Measurements from ENCODE around the gene TIPARP.

The TIPARP gene

GRCh38 chr3:156680243-156680914 is 6.0 kb downstream of the TIPARP start:
- H3K27ac ChIP-seq, result no peak overlapping the region
- no peak for TF ChIP-seq CTCF (IDR thresholded peaks at IDR 0.05)
- no peak for TF ChIP-seq ZFX (IDR thresholded peaks at IDR 0.05; ENCODE audit: borderline replicate concordance)

GRCh38 chr3:156681002-156681401 is 6.6 kb downstream of the TIPARP start:
- H3K27ac ChIP-seq, result no peak overlapping the region
- no peak for TF ChIP-seq CTCF (IDR thresholded peaks at IDR 0.05)
- no peak for TF ChIP-seq ZFX (IDR thresholded peaks at IDR 0.05; ENCODE audit: borderline replicate concordance)

- H3K27ac ChIP-seq, result no peak overlapping the region
- TF ChIP-seq ZFX (IDR thresholded peaks at IDR 0.05; ENCODE audit: borderline replicate concordance) (no peak), CTCF (IDR thresholded peaks at IDR 0.05) (no peak)
Observed at GRCh38 chr3:156682501-156682900, 8.1 kb downstream of the TIPARP start.

- no peak overlapping the region for H3K27ac ChIP-seq
- TF ChIP-seq ZFX (IDR thresholded peaks at IDR 0.05; ENCODE audit: borderline replicate concordance) (no peak), CTCF (IDR thresholded peaks at IDR 0.05) (no peak)
Observed at GRCh38 chr3:156682963-156683362, 8.6 kb downstream of the TIPARP start.

- H3K27ac ChIP-seq, result no peak overlapping the region
- TF ChIP-seq CTCF (IDR thresholded peaks at IDR 0.05) (no peak), ZFX (IDR thresholded peaks at IDR 0.05; ENCODE audit: borderline replicate concordance) (no peak)
Observed at GRCh38 chr3:156685198-156685597, 10.8 kb downstream of the TIPARP start.

GRCh38 chr3:156685752-156686151 is 11.4 kb downstream of the TIPARP start:
- no peak for TF ChIP-seq ZFX (IDR thresholded peaks at IDR 0.05; ENCODE audit: borderline replicate concordance)
- TF ChIP-seq CTCF (IDR thresholded peaks at IDR 0.05), result no peak
- no peak overlapping the region for H3K27ac ChIP-seq

GRCh38 chr3:156687023-156687422 is 12.6 kb downstream of the TIPARP start:
- no peak overlapping the region for H3K27ac ChIP-seq
- TF ChIP-seq CTCF (IDR thresholded peaks at IDR 0.05), result no peak
